Duodenal mucosa (tissue), 2 donors: ENCODE measurements around the gene KHDRBS1.
"Not testable (repeated sequence)": the region's sequence is repeated elsewhere in the genome, so short reads cannot be mapped to it uniquely, and the experiment has no call there.

Source experiments
- H3K27ac ChIP-seq: one replicate; pipeline ENCODE4 v1.7.0; 2013; ENCODE audit warnings: low read depth, low read length
- H3K27me3 ChIP-seq, 2 donors: one replicate each; pipeline ENCODE4 v1.7.0; 2013; ENCODE audit warnings: low read length in 2 of 2, control low read depth in 1 of 2; ENCODE audit not compliant: insufficient read depth in 2 of 2, control insufficient read depth in 1 of 2
- H3K36me3 ChIP-seq, 2 donors: one replicate each; pipeline ENCODE4 v1.7.0; 2013; ENCODE audit warnings: low read length in 2 of 2, control low read depth in 1 of 2; ENCODE audit not compliant: insufficient read depth in 2 of 2, control insufficient read depth in 1 of 2
- H3K4me1 ChIP-seq, 2 donors: one replicate each; pipeline ENCODE4 v1.7.0; 2013; ENCODE audit warnings: low read length in 2 of 2, control low read depth in 1 of 2; ENCODE audit not compliant: insufficient read depth in 2 of 2, control insufficient read depth in 1 of 2
- H3K4me3 ChIP-seq, 2 donors: one replicate each; pipeline ENCODE4 v1.7.0; 2013; ENCODE audit warnings: low read length in 2 of 2, low read depth in 1 of 2
- H3K9ac ChIP-seq, 2 donors: one replicate each; pipeline ENCODE4 v1.7.0; 2013; ENCODE audit warnings: low read length in 2 of 2, low read depth in 1 of 2
- H3K9me3 ChIP-seq, 2 donors: one replicate each; pipeline ENCODE4 v1.7.0; 2013; ENCODE audit warnings: low read length in 2 of 2, control low read depth in 1 of 2; ENCODE audit not compliant: control insufficient read depth in 1 of 2

Gene KHDRBS1

GRCh38 chr1:31985430-31985829 is 28.2 kb upstream of the KHDRBS1 start:
- H3K4me1 ChIP-seq = peaks cover 0 to 13% of the 10 kb centered on the region in 2 donors
- H3K9me3 ChIP-seq = no peaks in the 10 kb centered on the region
- no peaks in the 10 kb centered on the region for H3K27me3 ChIP-seq
- no peaks in the 10 kb centered on the region for H3K36me3 ChIP-seq
- no peak overlapping the region for H3K9ac ChIP-seq
- no peak overlapping the region for H3K27ac ChIP-seq
- no peak overlapping the region for H3K4me3 ChIP-seq

DNA sequence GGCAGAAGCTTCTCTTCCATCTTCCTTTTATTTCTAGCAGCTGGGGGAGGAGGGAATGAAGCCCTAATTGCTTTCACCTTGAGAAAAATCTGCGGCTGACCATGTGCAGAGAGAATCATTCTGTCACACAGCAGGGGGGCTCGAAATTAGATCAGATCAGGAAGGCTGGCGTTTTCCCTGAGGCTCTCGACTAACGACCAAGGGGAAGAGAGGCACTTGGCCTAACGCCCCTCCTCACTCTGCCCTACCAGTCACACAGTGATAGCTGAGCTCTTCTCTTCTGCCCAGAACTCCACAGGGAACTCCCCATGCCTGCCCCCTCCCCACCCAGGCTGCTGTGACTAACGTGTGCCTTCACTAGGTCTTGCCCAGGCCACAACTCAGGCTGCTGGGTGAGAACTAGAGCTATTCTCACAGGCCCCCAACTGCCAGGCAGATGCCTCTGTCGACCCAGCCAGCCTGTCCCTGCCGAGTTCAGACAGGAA is 26.5 kb upstream of the KHDRBS1 start:
- Histone ChIP-seq H3K27me3 (no peaks in the 10 kb centered on the region), H3K9me3 (no peaks in the 10 kb centered on the region), H3K9ac (no peak overlapping the region), H3K4me1 (peaks cover 0 to 8% of the 10 kb centered on the region in 2 donors), H3K27ac (no peak overlapping the region), H3K4me3 (no peak overlapping the region), H3K36me3 (no peaks in the 10 kb centered on the region)

- H3K36me3 ChIP-seq = no peaks in the 10 kb centered on the region
- no peaks in the 10 kb centered on the region for H3K27me3 ChIP-seq
- H3K4me3 ChIP-seq = no peak overlapping the region
- H3K4me1 ChIP-seq = peaks cover 0 to 3% of the 10 kb centered on the region in 2 donors
- no peak overlapping the region for H3K9ac ChIP-seq
- no peaks in the 10 kb centered on the region for H3K9me3 ChIP-seq
- no peak overlapping the region for H3K27ac ChIP-seq
Observed at GRCh38 chr1:31989964-31990363, 23.7 kb upstream of the KHDRBS1 start.

DNA sequence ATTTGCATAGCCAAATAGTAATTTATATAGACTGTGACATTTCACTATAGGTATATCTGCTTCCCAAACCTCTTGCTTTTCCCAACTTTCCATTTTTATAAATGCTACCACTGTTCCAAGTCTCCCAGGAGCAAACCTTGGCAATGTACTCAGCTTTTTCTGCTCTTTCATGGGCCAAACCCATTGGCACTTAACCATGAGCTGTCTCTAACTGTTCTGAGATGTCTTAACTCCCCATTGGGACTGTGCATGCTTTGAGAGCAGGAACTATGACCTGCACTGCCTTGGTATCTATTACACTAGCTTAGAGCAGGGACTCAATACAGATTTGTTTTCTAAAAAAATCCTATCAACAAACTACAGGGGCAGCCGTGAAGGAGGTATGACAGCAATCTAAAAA is 22.5 kb upstream of the KHDRBS1 start:
- Histone ChIP-seq H3K27ac (no peak overlapping the region), H3K4me1 (no peaks in the 10 kb centered on the region), H3K4me3 (no peak overlapping the region), H3K9ac (no peak overlapping the region), H3K36me3 (no peaks in the 10 kb centered on the region), H3K9me3 (no peaks in the 10 kb centered on the region), H3K27me3 (no peaks in the 10 kb centered on the region)

DNA sequence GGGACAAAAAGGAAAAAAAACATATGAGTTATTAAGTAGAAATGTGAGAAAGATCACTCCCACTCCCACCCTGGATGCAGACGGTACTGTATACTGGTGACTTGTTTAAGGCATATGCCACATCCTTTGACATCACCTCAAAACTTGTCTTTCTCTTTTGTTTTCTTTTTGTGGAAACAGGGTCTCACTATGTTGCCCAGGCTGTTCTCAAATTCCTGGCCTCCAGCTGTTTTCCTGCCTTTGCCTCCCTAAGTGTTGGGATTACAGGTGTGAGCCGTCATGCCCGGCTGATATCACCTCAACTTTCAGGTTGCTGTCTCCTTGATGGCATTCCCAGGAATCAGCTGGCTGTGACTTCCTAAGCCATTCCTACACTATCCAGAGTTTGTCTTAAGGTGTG is 18.4 kb upstream of the KHDRBS1 start:
- no peaks in the 10 kb centered on the region for H3K36me3 ChIP-seq
- H3K4me1 ChIP-seq = no peaks in the 10 kb centered on the region
- no peaks in the 10 kb centered on the region for H3K27me3 ChIP-seq
- no peak overlapping the region for H3K4me3 ChIP-seq
- H3K27ac ChIP-seq = no peak overlapping the region
- H3K9ac ChIP-seq = no peak overlapping the region
- H3K9me3 ChIP-seq = no peaks in the 10 kb centered on the region

DNA sequence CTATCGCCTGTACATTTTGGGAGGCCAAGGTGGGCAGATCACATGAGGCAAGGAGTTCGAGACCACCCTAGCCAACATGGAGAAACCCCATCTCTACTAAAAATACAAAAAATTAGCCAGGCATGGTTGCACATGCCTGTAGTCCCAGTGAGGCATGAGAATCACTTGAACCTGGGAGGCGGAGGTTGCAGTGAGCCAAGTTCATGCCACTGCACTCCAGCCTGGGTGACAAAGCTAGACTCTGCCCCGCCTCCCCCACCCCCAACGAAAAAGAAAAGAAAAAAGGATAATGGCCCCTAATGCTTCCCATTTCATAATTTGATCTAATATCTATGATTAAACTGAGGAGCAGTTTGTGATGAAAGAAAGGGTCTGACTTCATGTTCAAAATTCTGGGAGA is 17.5 kb upstream of the KHDRBS1 start:
- not testable (repeated sequence) for H3K36me3 ChIP-seq, H3K9me3 ChIP-seq, H3K9ac ChIP-seq, H3K4me1 ChIP-seq, H3K27ac ChIP-seq, H3K27me3 ChIP-seq, H3K4me3 ChIP-seq

GRCh38 chr1:32001863-32002262 is 11.8 kb upstream of the KHDRBS1 start:
- Histone ChIP-seq H3K4me1 (no peaks in the 10 kb centered on the region), H3K4me3 (no peak overlapping the region), H3K27me3 (no peaks in the 10 kb centered on the region), H3K9me3 (no peaks in the 10 kb centered on the region), H3K36me3 (no peaks in the 10 kb centered on the region), H3K9ac (no peak overlapping the region), H3K27ac (no peak overlapping the region)

- H3K9me3 ChIP-seq, H3K36me3 ChIP-seq, H3K27me3 ChIP-seq, H3K27ac ChIP-seq, H3K4me3 ChIP-seq, H3K9ac ChIP-seq, H3K4me1 ChIP-seq: not testable (repeated sequence)
Observed at GRCh38 chr1:32002285-32002684, 11.4 kb upstream of the KHDRBS1 start.

DNA sequence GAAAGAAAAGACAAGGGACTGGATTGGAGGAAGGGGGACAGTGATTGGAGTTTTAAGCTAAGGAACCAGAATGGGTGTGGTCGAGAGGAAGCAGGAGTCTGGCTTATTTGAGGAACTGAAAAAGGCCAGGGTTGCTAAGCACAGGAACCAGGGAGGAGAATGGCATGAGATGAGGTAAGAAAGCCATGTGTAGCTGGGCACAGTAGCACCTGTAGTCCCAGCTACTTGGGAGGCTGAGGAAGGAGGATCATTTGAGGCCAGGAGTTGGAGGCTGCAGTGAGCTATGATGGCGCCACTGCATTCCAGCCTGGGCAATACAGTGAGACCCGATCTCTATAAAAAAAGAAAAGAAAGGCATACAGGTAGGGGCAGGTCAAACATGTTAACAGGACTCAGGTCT is 8.1 kb upstream of the KHDRBS1 start:
- Histone ChIP-seq H3K27ac (no peak overlapping the region), H3K4me3 (no peak overlapping the region), H3K27me3 (no peaks in the 10 kb centered on the region), H3K9me3 (no peaks in the 10 kb centered on the region), H3K36me3 (no peaks in the 10 kb centered on the region), H3K4me1 (peaks cover 0 to 4% of the 10 kb centered on the region in 2 donors), H3K9ac (no peak overlapping the region)

DNA sequence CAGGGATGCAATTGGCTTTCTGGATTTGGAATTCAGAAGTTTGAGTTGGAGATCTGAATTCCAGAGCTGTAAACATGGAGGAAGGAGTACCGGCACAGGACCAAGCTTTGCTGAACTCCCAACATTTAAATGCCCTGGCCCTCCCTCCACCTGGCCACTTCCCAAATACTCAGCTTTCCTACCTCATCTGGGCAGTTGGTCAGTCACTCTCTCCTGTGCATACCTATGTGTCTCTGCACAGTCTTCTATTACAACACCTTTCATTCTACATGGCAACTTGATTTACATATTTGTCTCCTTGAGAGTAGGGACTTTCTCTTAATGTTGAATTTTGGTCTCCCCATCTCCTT is 6.1 kb upstream of the KHDRBS1 start:
- no peak overlapping the region for H3K4me3 ChIP-seq
- peaks cover 0 to 4% of the 10 kb centered on the region in 2 donors for H3K4me1 ChIP-seq
- no peaks in the 10 kb centered on the region for H3K9me3 ChIP-seq
- H3K27ac ChIP-seq = no peak overlapping the region
- no peak overlapping the region for H3K9ac ChIP-seq
- H3K36me3 ChIP-seq = no peaks in the 10 kb centered on the region
- no peaks in the 10 kb centered on the region for H3K27me3 ChIP-seq

DNA sequence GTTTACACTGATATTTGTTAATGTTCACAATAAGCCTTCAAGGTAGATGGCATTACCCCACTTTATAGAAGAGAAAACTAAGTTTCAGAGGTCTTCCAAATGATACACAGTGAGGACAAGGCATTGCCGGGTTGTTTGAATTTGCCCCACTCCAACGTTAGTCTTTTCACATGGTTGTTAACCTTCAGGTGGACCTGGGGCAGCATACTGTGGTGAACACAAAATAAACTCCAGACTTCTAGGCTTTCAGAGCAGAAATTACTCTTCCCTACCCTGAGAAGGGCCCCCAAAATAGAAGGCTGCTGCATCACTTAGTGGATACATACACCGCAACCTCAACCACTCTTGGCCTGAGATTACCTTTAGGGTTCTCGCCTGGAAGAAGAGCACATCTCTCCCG is 3.4 kb upstream of the KHDRBS1 start:
- Histone ChIP-seq H3K27ac (no peak overlapping the region), H3K36me3 (no peaks in the 10 kb centered on the region), H3K9ac (no peak overlapping the region), H3K4me1 (peaks cover 4 to 10% of the 10 kb centered on the region in 2 donors), H3K27me3 (no peaks in the 10 kb centered on the region), H3K9me3 (no peaks in the 10 kb centered on the region), H3K4me3 (no peak overlapping the region)
